Stimulated activated naive B cell treated with anti-CD40 and anti-IgM and Interleukin-4, amounts not matched to agents 10 μg/mL and 1 μg/mL and 100 μg/mL, for 72 hours (primary cell): Measurements from ENCODE around the gene GPR37.

Experiments
- ATAC-seq, 2 donors: fragments of 150-1000 bp; cut with Tn5 transposase; replicated peaks; 2 replicates each; pipeline ENCODE4 v1.10.0; 2021; ENCODE audit warnings: moderate library complexity in 1 of 2
- DNase-seq: peaks from one replicate; pipeline ENCODE4 v3.0.0; 2021
- H3K27ac Mint-ChIP-seq: one replicate; pipeline ENCODE4 v1.8.0; 2022; ENCODE audit warnings: mild to moderate bottlenecking, mixed read lengths
- H3K27me3 Mint-ChIP-seq, 2 donors: one replicate each; pipeline ENCODE4 v1.8.0; 2022; ENCODE audit warnings: mixed read lengths in 2 of 2
- H3K36me3 Mint-ChIP-seq, 2 donors: one replicate each; pipeline ENCODE4 v1.8.0; 2022; ENCODE audit warnings: mixed read lengths in 2 of 2, mild to moderate bottlenecking in 1 of 2
- H3K4me1 Mint-ChIP-seq, 2 donors: one replicate each; pipeline ENCODE4 v1.8.0; 2022; ENCODE audit warnings: mixed read lengths in 2 of 2, mild to moderate bottlenecking in 1 of 2
- H3K4me3 Mint-ChIP-seq, 2 donors: one replicate each; pipeline ENCODE4 v1.8.0; 2022; ENCODE audit warnings: mild to moderate bottlenecking in 2 of 2, mixed read lengths in 2 of 2, moderate library complexity in 1 of 2
- H3K9me3 Mint-ChIP-seq, 2 donors: one replicate each; pipeline ENCODE4 v1.8.0; 2022; ENCODE audit warnings: mixed read lengths in 2 of 2, mild to moderate bottlenecking in 1 of 2

The GPR37 gene

DNA sequence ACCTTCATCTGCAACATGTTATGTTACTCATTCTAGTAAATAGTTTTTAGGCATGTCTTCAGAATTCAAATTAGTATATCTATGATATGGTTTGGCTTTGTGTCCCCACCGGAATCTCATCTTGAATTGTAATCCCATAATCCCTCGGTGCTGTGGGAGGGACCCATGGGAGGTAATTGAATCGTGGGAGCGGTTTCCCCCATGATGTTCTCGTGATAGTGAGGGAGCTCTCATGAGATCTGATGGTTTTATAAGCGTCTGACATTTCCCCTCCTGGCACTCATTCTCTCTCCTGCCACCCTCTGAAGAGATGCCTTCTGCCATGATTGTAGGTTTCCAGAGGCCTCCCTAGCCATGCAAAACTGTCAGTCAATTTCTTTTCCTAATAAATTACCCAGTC lies 20.4 kb upstream of the GPR37 start:
- Mint-ChIP-seq H3K4me1 (no peaks in the 10 kb centered on the region), H3K4me3 (no peak overlapping the region), H3K27me3 (peaks cover 0 to 3% of the 10 kb centered on the region in 2 donors), H3K36me3 (no peaks in the 10 kb centered on the region), H3K27ac (no peak overlapping the region), H3K9me3 (peaks cover 0 to 2% of the 10 kb centered on the region in 2 donors)
- no peak for DNase-seq
- ATAC-seq: no peak

- peak; percentile 46 to 61 for ATAC-seq
- H3K4me1 Mint-ChIP-seq: no peaks in the 10 kb centered on the region
- no peak overlapping the region for H3K4me3 Mint-ChIP-seq
- H3K27me3 Mint-ChIP-seq: no peaks in the 10 kb centered on the region
- H3K36me3 Mint-ChIP-seq: no peaks in the 10 kb centered on the region
- H3K27ac Mint-ChIP-seq: no peak overlapping the region
- H3K9me3 Mint-ChIP-seq: peaks cover 0 to 2% of the 10 kb centered on the region in 2 donors
- no peak for DNase-seq
These were observed 19.6 kb upstream of the GPR37 start for GRCh38 chr7:124784879-124785818.

- no peak overlapping the region for H3K4me3 Mint-ChIP-seq
These were observed 17.7 kb upstream of the GPR37 start for GRCh38 chr7:124783271-124783670.

GRCh38 chr7:124781907-124782734 lies 16.5 kb upstream of the GPR37 start:
- Mint-ChIP-seq H3K27ac (no peak overlapping the region), H3K4me1 (no peaks in the 10 kb centered on the region), H3K36me3 (no peaks in the 10 kb centered on the region), H3K27me3 (peaks cover 0 to 5% of the 10 kb centered on the region in 2 donors), H3K4me3 (no peak overlapping the region), H3K9me3 (peaks cover 0 to 2% of the 10 kb centered on the region in 2 donors)
- ATAC-seq: no peak
- no peak for DNase-seq

More at GRCh38 chr7:124783271-124783670, 17.7 kb upstream of the GPR37 start:
- H3K9me3 Mint-ChIP-seq: peaks cover 0 to 2% of the 10 kb centered on the region in 2 donors
- no peaks in the 10 kb centered on the region for H3K36me3 Mint-ChIP-seq
- H3K27ac Mint-ChIP-seq: no peak overlapping the region
- H3K27me3 Mint-ChIP-seq: no peaks in the 10 kb centered on the region
- H3K4me1 Mint-ChIP-seq: no peaks in the 10 kb centered on the region
- DNase-seq (no peak), ATAC-seq (no peak)

GRCh38 chr7:124781418-124781817 lies 15.8 kb upstream of the GPR37 start:
- no peak for DNase-seq
- Mint-ChIP-seq H3K27ac (no peak overlapping the region), H3K27me3 (peaks cover 0 to 5% of the 10 kb centered on the region in 2 donors)

GRCh38 chr7:124780608-124781007 lies 15.0 kb upstream of the GPR37 start:
- no peaks in the 10 kb centered on the region for H3K4me1 Mint-ChIP-seq
- H3K9me3 Mint-ChIP-seq: peaks cover 0 to 2% of the 10 kb centered on the region in 2 donors
- H3K27me3 Mint-ChIP-seq: peaks cover 0 to 5% of the 10 kb centered on the region in 2 donors
- no peak overlapping the region for H3K4me3 Mint-ChIP-seq
- ATAC-seq (no peak), DNase-seq (no peak)
- no peaks in the 10 kb centered on the region for H3K36me3 Mint-ChIP-seq
- no peak overlapping the region for H3K27ac Mint-ChIP-seq

More at GRCh38 chr7:124781418-124781817, 15.8 kb upstream of the GPR37 start:
- no peak overlapping the region for H3K4me3 Mint-ChIP-seq
- ATAC-seq: no peak
- no peaks in the 10 kb centered on the region for H3K36me3 Mint-ChIP-seq
- H3K9me3 Mint-ChIP-seq: peaks cover 0 to 2% of the 10 kb centered on the region in 2 donors
- H3K4me1 Mint-ChIP-seq: no peaks in the 10 kb centered on the region

DNA sequence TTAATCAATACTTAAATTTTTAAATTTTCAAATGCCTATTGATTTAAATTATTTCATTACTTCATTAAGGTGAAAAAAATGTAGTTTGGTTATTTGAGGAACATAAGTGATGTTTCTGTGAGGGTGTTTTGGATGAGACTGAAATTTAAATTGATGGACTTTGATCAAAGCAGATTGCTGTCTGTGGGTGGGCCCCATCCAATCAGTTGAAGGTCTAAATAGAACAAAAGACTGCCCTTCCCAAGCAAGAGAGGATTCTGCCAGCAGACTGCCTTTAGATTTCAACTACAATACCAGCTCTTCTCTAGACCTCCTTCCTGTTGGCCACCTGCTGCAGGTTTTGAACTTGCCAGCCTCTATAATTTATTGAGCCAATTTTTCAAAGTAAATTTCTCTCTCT lies 14.5 kb upstream of the GPR37 start:
- Mint-ChIP-seq H3K4me3 (no peak overlapping the region), H3K27me3 (peaks cover 0 to 5% of the 10 kb centered on the region in 2 donors), H3K4me1 (no peaks in the 10 kb centered on the region), H3K9me3 (peaks cover 0 to 2% of the 10 kb centered on the region in 2 donors), H3K27ac (no peak overlapping the region), H3K36me3 (no peaks in the 10 kb centered on the region)
- ATAC-seq: no peak
- no peak for DNase-seq

- no peaks in the 10 kb centered on the region for H3K4me1 Mint-ChIP-seq
- no peak overlapping the region for H3K27ac Mint-ChIP-seq
- ATAC-seq (no peak), DNase-seq (no peak)
- H3K36me3 Mint-ChIP-seq: no peaks in the 10 kb centered on the region
- H3K4me3 Mint-ChIP-seq: no peak overlapping the region
- peaks cover 0 to 5% of the 10 kb centered on the region in 2 donors for H3K27me3 Mint-ChIP-seq
- peaks cover 0 to 2% of the 10 kb centered on the region in 2 donors for H3K9me3 Mint-ChIP-seq
These were observed 14.0 kb upstream of the GPR37 start for GRCh38 chr7:124779620-124780019.

DNA sequence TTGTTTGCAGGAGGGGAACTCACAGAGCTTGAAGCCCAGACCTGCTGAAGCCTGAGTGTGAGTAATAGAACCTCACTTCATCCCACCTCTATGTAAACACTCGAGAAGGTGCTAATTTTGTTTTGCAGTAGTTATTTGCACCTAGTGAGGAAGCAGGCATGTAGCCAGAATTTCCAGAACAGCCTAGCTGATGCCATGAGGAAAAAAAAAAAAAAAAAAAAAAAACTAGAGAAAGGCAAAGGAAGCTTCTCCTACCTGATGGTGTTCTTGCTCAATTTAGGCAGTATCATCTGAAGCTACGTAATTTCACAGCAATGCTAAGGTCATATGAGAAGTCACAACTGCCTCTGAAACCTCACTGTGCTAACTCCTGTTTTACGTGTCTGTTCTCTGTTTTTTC lies 13.6 kb upstream of the GPR37 start:
- DNase-seq (no peak), ATAC-seq (no peak)
- Mint-ChIP-seq H3K4me1 (no peaks in the 10 kb centered on the region), H3K4me3 (no peak overlapping the region), H3K36me3 (no peaks in the 10 kb centered on the region), H3K9me3 (peaks cover 0 to 2% of the 10 kb centered on the region in 2 donors), H3K27me3 (peaks cover 0 to 5% of the 10 kb centered on the region in 2 donors), H3K27ac (no peak overlapping the region)

DNA sequence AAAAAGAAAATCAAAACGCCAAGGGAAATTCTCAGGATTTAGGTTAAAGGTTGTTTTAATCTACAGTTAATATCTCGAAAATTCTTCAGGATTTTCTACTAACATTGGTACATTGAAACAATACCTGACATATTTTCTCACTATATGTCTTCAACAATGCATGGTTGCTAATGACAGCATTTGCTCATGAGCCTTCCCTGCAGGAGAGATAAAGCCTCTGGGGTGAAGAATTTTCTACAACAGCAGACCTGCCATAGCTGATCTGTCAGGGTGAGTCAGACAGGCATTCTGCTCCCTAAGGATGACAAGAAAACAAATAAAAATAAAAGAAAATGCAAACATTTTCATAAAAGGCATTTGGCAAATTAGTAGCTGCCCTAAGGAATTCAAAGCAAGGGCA lies 11.7 kb upstream of the GPR37 start:
- Mint-ChIP-seq H3K4me1 (no peaks in the 10 kb centered on the region), H3K4me3 (no peak overlapping the region), H3K27me3 (peaks cover 5 to 10% of the 10 kb centered on the region in 2 donors), H3K27ac (no peak overlapping the region), H3K9me3 (no peaks in the 10 kb centered on the region), H3K36me3 (no peaks in the 10 kb centered on the region)
- DNase-seq (no peak), ATAC-seq (no peak)

DNA sequence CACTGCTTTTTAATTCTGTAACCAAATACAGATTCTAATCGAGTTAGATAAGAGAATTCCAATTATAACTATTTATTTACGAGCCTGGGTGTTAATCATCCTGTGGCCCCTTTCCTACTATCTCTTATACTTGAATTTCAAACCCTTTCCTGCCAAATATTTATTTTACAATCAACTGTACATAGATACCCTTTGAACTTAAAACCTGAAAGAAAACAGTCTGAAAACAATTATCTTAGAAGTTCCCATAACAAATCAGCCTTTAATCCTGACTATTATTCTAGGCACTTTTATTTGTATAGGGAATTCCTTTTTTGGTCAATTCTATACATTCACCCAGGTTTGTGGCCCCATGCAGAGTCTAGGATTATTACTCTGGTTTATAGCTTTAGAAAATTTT lies 10.6 kb upstream of the GPR37 start:
- no peak for DNase-seq
- Mint-ChIP-seq H3K36me3 (no peaks in the 10 kb centered on the region), H3K9me3 (no peaks in the 10 kb centered on the region), H3K4me3 (no peak overlapping the region), H3K4me1 (no peaks in the 10 kb centered on the region), H3K27ac (no peak overlapping the region), H3K27me3 (peaks cover 6 to 10% of the 10 kb centered on the region in 2 donors)
- no peak for ATAC-seq

DNA sequence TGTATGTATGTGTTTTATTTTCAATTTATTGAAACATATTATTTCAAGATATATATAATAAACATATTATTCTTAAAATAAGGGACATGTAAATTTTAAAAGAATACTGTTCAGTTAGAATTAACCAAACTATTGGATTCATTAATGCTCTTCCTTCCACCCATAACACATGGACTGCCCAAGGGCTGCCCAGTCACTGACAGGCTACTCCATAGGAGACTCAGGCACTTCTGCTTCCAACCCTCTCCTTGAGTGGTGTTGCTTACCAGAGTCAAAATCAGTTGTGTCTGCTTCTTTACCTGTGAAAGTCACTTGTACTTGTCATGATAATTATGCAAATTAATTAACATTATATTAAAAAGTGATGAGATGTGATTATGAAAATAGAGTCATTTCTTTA lies 9.8 kb upstream of the GPR37 start:
- Mint-ChIP-seq H3K27ac (no peak overlapping the region), H3K4me3 (no peak overlapping the region), H3K9me3 (no peaks in the 10 kb centered on the region), H3K27me3 (peaks cover 6 to 10% of the 10 kb centered on the region in 2 donors), H3K4me1 (no peaks in the 10 kb centered on the region), H3K36me3 (no peaks in the 10 kb centered on the region)
- DNase-seq: no peak
- no peak for ATAC-seq

DNA sequence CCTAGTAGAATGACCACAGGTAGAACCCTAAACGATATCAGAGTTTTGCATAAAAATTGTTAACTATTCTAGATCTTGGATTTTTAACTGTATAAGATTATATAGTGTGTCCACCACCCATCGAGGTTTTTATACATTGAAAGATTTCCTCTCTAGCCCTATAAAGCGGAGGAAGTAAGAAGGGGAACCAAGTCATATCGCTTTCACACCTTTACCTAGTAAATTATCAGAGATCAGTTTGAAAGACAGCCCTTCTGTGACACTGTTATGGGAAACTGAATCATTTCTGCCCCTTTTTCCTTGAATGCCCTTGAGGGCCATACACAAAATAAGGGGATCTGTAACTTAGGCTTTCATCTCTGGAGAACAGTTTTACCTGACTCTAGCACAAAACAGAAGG lies 8.3 kb upstream of the GPR37 start:
- Mint-ChIP-seq H3K4me3 (no peak overlapping the region), H3K27me3 (peaks cover 6 to 10% of the 10 kb centered on the region in 2 donors), H3K4me1 (no peaks in the 10 kb centered on the region), H3K27ac (no peak overlapping the region), H3K36me3 (no peaks in the 10 kb centered on the region), H3K9me3 (no peaks in the 10 kb centered on the region)
- ATAC-seq (no peak), DNase-seq (no peak)

DNA sequence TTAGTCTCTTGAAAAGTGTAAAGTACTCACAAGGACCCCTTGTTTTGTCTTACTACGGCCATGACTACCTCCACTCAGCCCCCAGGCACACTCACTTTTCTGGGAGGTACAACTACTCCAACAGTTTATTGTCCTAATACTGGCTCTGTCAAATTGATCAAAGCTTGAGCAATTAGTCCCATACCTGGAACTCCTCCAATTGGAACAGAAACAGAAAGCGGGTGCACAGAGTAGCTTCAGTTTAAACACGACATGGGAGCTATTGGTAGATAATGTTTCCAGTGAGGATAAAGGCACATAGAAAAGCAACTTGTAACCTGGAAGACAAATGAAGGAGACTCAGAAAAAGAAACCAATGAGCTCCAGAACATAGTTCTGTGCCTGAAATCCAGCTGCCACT lies 7.7 kb upstream of the GPR37 start:
- ATAC-seq: no peak

More for the DNA sequence above, 7.7 kb upstream of the GPR37 start:
- Mint-ChIP-seq H3K36me3 (no peaks in the 10 kb centered on the region), H3K27me3 (peaks cover 7 to 10% of the 10 kb centered on the region in 2 donors), H3K9me3 (no peaks in the 10 kb centered on the region), H3K4me3 (no peak overlapping the region), H3K4me1 (no peaks in the 10 kb centered on the region), H3K27ac (no peak overlapping the region)
- DNase-seq: no peak
